GM10248 (cell line): ENCODE results near the gene MYO15B.

Experiments
- CTCF ChIA-PET: fragments of 300-600 bp; sonication (Branson Sonifier 250); formaldehyde crosslinking; extraction: SDS; loops from one replicate; lab custom pipeline; 2021; ENCODE audit warnings: antibody characterized with exemption; lab: Yijun Ruan, JAX
- POLR2A ChIA-PET: fragments of 350-650 bp; sonication (Branson Sonifier 250); formaldehyde crosslinking; extraction: SDS; loops from one replicate; lab custom pipeline; 2020; ENCODE audit warnings: antibody characterized with exemption; lab: Yijun Ruan, JAX
- DNase-seq: peaks from one replicate; pipeline ENCODE4 v3.0.0; 2012; ENCODE audit errors: extremely low spot score
- TF ChIP-seq, protein P1 (sequence below): IDR thresholded peaks from 2 replicates; pipeline ENCODE4 v1.5.1; 2012; ENCODE audit warnings: mild to moderate bottlenecking, low read depth; ENCODE audit errors: extremely low read depth, missing control alignments, control extremely low read depth

Gene MYO15B

DNA sequence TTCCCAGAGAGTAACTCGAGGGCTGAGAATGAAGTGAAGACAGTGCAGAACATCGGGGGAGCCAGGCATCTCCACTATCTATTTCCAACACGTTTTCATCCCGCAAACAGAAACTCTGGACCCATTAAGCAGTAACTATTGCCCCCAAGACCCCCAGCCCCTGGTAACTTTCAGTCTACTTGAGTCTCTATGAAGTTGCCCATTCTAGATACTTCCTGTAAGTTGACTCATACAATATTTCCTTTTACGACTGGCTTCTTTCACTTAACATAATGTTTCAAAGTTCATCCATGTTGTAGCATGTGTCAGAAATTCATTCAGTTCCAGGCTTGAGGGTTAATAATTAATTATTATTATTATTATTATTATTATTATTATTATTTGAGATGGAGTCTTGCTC, 19.5 kb downstream of the MYO15B start:
- TF ChIP-seq, protein P1, sequence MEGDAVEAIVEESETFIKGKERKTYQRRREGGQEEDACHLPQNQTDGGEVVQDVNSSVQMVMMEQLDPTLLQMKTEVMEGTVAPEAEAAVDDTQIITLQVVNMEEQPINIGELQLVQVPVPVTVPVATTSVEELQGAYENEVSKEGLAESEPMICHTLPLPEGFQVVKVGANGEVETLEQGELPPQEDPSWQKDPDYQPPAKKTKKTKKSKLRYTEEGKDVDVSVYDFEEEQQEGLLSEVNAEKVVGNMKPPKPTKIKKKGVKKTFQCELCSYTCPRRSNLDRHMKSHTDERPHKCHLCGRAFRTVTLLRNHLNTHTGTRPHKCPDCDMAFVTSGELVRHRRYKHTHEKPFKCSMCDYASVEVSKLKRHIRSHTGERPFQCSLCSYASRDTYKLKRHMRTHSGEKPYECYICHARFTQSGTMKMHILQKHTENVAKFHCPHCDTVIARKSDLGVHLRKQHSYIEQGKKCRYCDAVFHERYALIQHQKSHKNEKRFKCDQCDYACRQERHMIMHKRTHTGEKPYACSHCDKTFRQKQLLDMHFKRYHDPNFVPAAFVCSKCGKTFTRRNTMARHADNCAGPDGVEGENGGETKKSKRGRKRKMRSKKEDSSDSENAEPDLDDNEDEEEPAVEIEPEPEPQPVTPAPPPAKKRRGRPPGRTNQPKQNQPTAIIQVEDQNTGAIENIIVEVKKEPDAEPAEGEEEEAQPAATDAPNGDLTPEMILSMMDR: no peak
- POLR2A ChIA-PET: no interaction called here
- no peak for DNase-seq
- CTCF ChIA-PET: interaction anchor here (0.8 to 3.4 kb wide), 5 partner anchors 10 to 142 kb away, joined by 3 to 20 read pairs (median 3); partner anchors contain the start of gene SMIM5

- CTCF ChIA-PET: interaction anchor here (1.0 to 2.9 kb wide), 9 partner anchors 9 to 143 kb away, joined by 3 to 28 read pairs (median 6); no protein-coding TSS in a partner anchor
- TF ChIP-seq, protein P1: no peak
- DNase-seq: no peak
- POLR2A ChIA-PET: interaction anchor here (0.6 kb wide), 1 partner anchor 279 kb away, joined by 7 read pairs; no protein-coding TSS in a partner anchor
These were observed 22.7 kb downstream of the MYO15B start for GRCh38 chr17:75610103-75610984.

GRCh38 chr17:75611851-75612429, 24.3 kb downstream of the MYO15B start:
- TF ChIP-seq, protein P1: no peak
- POLR2A ChIA-PET: no interaction called here
- DNase-seq: no peak
- CTCF ChIA-PET: interaction anchor here (1.1 to 3.3 kb wide), 8 partner anchors 10 to 142 kb away, joined by 3 to 28 read pairs (median 5); partner anchors contain the start of gene SMIM5

- DNase-seq: no peak
- TF ChIP-seq, protein P1: no peak
- CTCF ChIA-PET: interaction anchor here (0.8 to 3.3 kb wide), 7 partner anchors 9 to 140 kb away, joined by 3 to 21 read pairs (median 4); partner anchors contain the start of gene SMIM5
- POLR2A ChIA-PET: no interaction called here
These were observed 25.5 kb downstream of the MYO15B start for GRCh38 chr17:75612906-75613626.

- no peak for DNase-seq
- TF ChIP-seq, protein P1: no peak
- CTCF ChIA-PET: interaction anchor here (0.7 to 3.3 kb wide), 6 partner anchors 10 to 140 kb away, joined by 3 to 21 read pairs (median 4); partner anchors contain the start of gene SMIM5
- POLR2A ChIA-PET: no interaction called here
These were observed 26.4 kb downstream of the MYO15B start for GRCh38 chr17:75614006-75614405.
